ENCODE results near the gene TNFRSF12A.

The TNFRSF12A gene

GRCh38 chr16:3020247-3020603 lies at the start of gene TNFRSF12A:
TSS of gene TNFRSF12A (plus strand) at chr16:3020368. CDS start at chr16:3020398, 30 bp downstream.
- Mint-ChIP-seq H3K27ac (peak within 1 kb of the TSS; percentile 69 to 96), H3K9me3 (no peaks in the 10 kb centered on the region), H3K4me3 (peak within 1 kb of the TSS; percentile 85), H3K27me3 (peaks cover 35% of the 10 kb centered on the region), H3K4me1 (peaks cover 70% of the 10 kb centered on the region)
- DNase-seq (peak; percentile 68 to 70), ATAC-seq (peak; percentile 29)

GRCh38 chr16:2970563-2970962 lies 49.6 kb upstream of the TNFRSF12A start:
- ATAC-seq, result no peak
- peaks cover 43% of the 10 kb centered on the region for H3K4me1 Mint-ChIP-seq
- H3K27ac Mint-ChIP-seq, result peak overlapping the region in 1 of 2 donors; percentile 87

GRCh38 chr16:2971134-2971984 lies 48.8 kb upstream of the TNFRSF12A start:
- peaks cover 19% of the 10 kb centered on the region for H3K27me3 Mint-ChIP-seq
- ATAC-seq (no peak), DNase-seq (no peak)
- no peaks in the 10 kb centered on the region for H3K9me3 Mint-ChIP-seq
- peak overlapping the region; percentile 73 to 86 for H3K4me3 Mint-ChIP-seq
- H3K27ac Mint-ChIP-seq, result peak overlapping the region in 1 of 2 donors; percentile 87
- peaks cover 41% of the 10 kb centered on the region for H3K4me1 Mint-ChIP-seq

More at GRCh38 chr16:2970563-2970962, 49.6 kb upstream of the TNFRSF12A start:
- Mint-ChIP-seq H3K27me3 (peaks cover 27% of the 10 kb centered on the region), H3K9me3 (no peaks in the 10 kb centered on the region), H3K4me3 (peak overlapping the region; percentile 73 to 86)
- DNase-seq, result no peak

GRCh38 chr16:2971985-2972784 lies 48.0 kb upstream of the TNFRSF12A start:
- Mint-ChIP-seq H3K4me3 (no peak overlapping the region), H3K4me1 (peaks cover 50% of the 10 kb centered on the region), H3K27ac (peak overlapping the region; percentile 28 to 69), H3K9me3 (no peaks in the 10 kb centered on the region), H3K27me3 (peaks cover 16% of the 10 kb centered on the region)
- no peak for DNase-seq
- ATAC-seq, result no peak

GRCh38 chr16:2973093-2973492 lies 47.1 kb upstream of the TNFRSF12A start:
- Mint-ChIP-seq H3K4me3 (no peak overlapping the region), H3K27ac (no peak overlapping the region), H3K27me3 (peaks cover 7% of the 10 kb centered on the region), H3K9me3 (no peaks in the 10 kb centered on the region), H3K4me1 (peaks cover 54% of the 10 kb centered on the region)
- DNase-seq, result no peak
- ATAC-seq, result no peak

GRCh38 chr16:2973605-2974318 lies 46.4 kb upstream of the TNFRSF12A start:
- no peak for ATAC-seq
- no peaks in the 10 kb centered on the region for H3K9me3 Mint-ChIP-seq

GRCh38 chr16:2974319-2975056 lies 45.7 kb upstream of the TNFRSF12A start:
- Mint-ChIP-seq H3K4me3 (no peak overlapping the region), H3K9me3 (no peaks in the 10 kb centered on the region), H3K4me1 (peaks cover 51% of the 10 kb centered on the region), H3K27ac (no peak overlapping the region), H3K27me3 (no peaks in the 10 kb centered on the region)
- DNase-seq, result no peak
- ATAC-seq, result no peak

More at GRCh38 chr16:2973605-2974318, 46.4 kb upstream of the TNFRSF12A start:
- no peak overlapping the region for H3K27ac Mint-ChIP-seq
- no peak overlapping the region for H3K4me3 Mint-ChIP-seq
- peaks cover 49% of the 10 kb centered on the region for H3K4me1 Mint-ChIP-seq
- H3K27me3 Mint-ChIP-seq, result peaks cover under 1% of the 10 kb centered on the region
- DNase-seq, result no peak

- no peaks in the 10 kb centered on the region for H3K9me3 Mint-ChIP-seq
- no peak for DNase-seq
- no peak overlapping the region for H3K27ac Mint-ChIP-seq
- H3K4me1 Mint-ChIP-seq, result peaks cover 51% of the 10 kb centered on the region
- no peaks in the 10 kb centered on the region for H3K27me3 Mint-ChIP-seq
- H3K4me3 Mint-ChIP-seq, result no peak overlapping the region
- no peak for ATAC-seq
Measured at GRCh38 chr16:2975161-2975795, 44.9 kb upstream of the TNFRSF12A start.

GRCh38 chr16:2976201-2976600 lies 44.0 kb upstream of the TNFRSF12A start:
- Mint-ChIP-seq H3K4me1 (peaks cover 47% of the 10 kb centered on the region), H3K9me3 (no peaks in the 10 kb centered on the region), H3K27ac (no peak overlapping the region), H3K4me3 (no peak overlapping the region), H3K27me3 (no peaks in the 10 kb centered on the region)
- DNase-seq, result no peak
- ATAC-seq, result no peak

GRCh38 chr16:2976673-2977072 lies 43.5 kb upstream of the TNFRSF12A start:
- Mint-ChIP-seq H3K27me3 (no peaks in the 10 kb centered on the region), H3K4me1 (peaks cover 49% of the 10 kb centered on the region), H3K4me3 (no peak overlapping the region), H3K9me3 (no peaks in the 10 kb centered on the region), H3K27ac (no peak overlapping the region)
- DNase-seq (no peak), ATAC-seq (no peak)

- Mint-ChIP-seq H3K27me3 (peaks cover 5% of the 10 kb centered on the region), H3K27ac (no peak overlapping the region), H3K9me3 (no peaks in the 10 kb centered on the region), H3K4me3 (no peak overlapping the region), H3K4me1 (peaks cover 52% of the 10 kb centered on the region)
- no peak for ATAC-seq
- no peak for DNase-seq
Measured at GRCh38 chr16:2977440-2977839, 42.7 kb upstream of the TNFRSF12A start.

GRCh38 chr16:2979669-2980226 lies 40.4 kb upstream of the TNFRSF12A start:
- Mint-ChIP-seq H3K4me1 (peaks cover 55% of the 10 kb centered on the region), H3K27me3 (peaks cover 19% of the 10 kb centered on the region), H3K27ac (peak overlapping the region; percentile 83 to 94), H3K4me3 (peak overlapping the region; percentile 92 to 95), H3K9me3 (no peaks in the 10 kb centered on the region)
- peak; percentile 35 for ATAC-seq
- peak in 1 of 2 donors; percentile 41 for DNase-seq

GRCh38 chr16:2980227-2981176 lies 39.7 kb upstream of the TNFRSF12A start, which contains the start of gene PKMYT1:
TSS of gene PKMYT1 (minus strand) at chr16:2980446. CDS start at chr16:2979657, 789 bp downstream.
- DNase-seq (peak; percentile 95 to 98), ATAC-seq (peak; percentile 88)
- Mint-ChIP-seq H3K27me3 (peaks cover 19% of the 10 kb centered on the region), H3K9me3 (no peaks in the 10 kb centered on the region), H3K27ac (peak within 1 kb of the TSS; percentile 86 to 94), H3K4me3 (peak within 1 kb of the TSS; percentile 92 to 95), H3K4me1 (peaks cover 55% of the 10 kb centered on the region)
